ENCODE results near the gene CLCC1. TPM values are rescaled to one million over a fixed set of nuclear protein-coding genes. Genes with fewer than 3 reads are reported as not detected.

Gene CLCC1
- total and polyA plus RNA-seq, 2 donors from 2014 or later, result 10.7 to 32.1 TPM

GRCh38 chr1:108953452-108953851 lies 9.8 kb downstream of the CLCC1 start:
- intact Hi-C loops (cut with DNase I), result no loop called here
- H3K9ac ChIP-seq (ENCODE audit: low read length in 3 of 3), result no peak overlapping the region
- no peak overlapping the region for H3K4me3 ChIP-seq (ENCODE audit: low read length in 3 of 3)
- peaks cover 0 to under 1% (median 0%) of the 10 kb centered on the region in 3 donors for H3K4me1 ChIP-seq (ENCODE audit: control insufficient read depth in 2 of 3, insufficient read depth in 2 of 3, low read depth in 1 of 3, low read length in 3 of 3)
- peaks cover 0 to 2% (median 2%) of the 10 kb centered on the region in 3 donors for H3K36me3 ChIP-seq (ENCODE audit: control insufficient read depth in 2 of 3, insufficient read depth in 3 of 3, low read length in 3 of 3)
- H3K9me3 ChIP-seq (ENCODE audit: control insufficient read depth in 2 of 3, insufficient read depth in 1 of 3, low read length in 3 of 3), result no peaks in the 10 kb centered on the region
- FAIRE-seq (no peak), DNase-seq (no peak)
- H3K27ac ChIP-seq (ENCODE audit: low read depth in 2 of 2, low read length in 2 of 2), result no peak overlapping the region
- no peak for TF ChIP-seq CTCF (IDR thresholded peaks at IDR 0.05; ENCODE audit: borderline replicate concordance, extremely low read depth, insufficient read depth)
- no peaks in the 10 kb centered on the region for H3K27me3 ChIP-seq (ENCODE audit: control insufficient read depth, insufficient read depth, low read length)

GRCh38 chr1:108951242-108951641 lies 12.0 kb downstream of the CLCC1 start:
- no peaks in the 10 kb centered on the region for H3K9me3 ChIP-seq (ENCODE audit: control insufficient read depth in 2 of 3, insufficient read depth in 1 of 3, low read length in 3 of 3)
- no peak for DNase-seq
- no peaks in the 10 kb centered on the region for H3K27me3 ChIP-seq (ENCODE audit: control insufficient read depth, insufficient read depth, low read length)
- peaks cover 0 to 6% (median 0%) of the 10 kb centered on the region in 3 donors for H3K4me1 ChIP-seq (ENCODE audit: control insufficient read depth in 2 of 3, insufficient read depth in 2 of 3, low read depth in 1 of 3, low read length in 3 of 3)
- no peak overlapping the region for H3K4me3 ChIP-seq (ENCODE audit: low read length in 3 of 3)
- FAIRE-seq, result no peak
- H3K27ac ChIP-seq (ENCODE audit: low read depth in 2 of 2, low read length in 2 of 2), result no peak overlapping the region
- no peak overlapping the region for H3K9ac ChIP-seq (ENCODE audit: low read length in 3 of 3)
- peaks cover 0 to 2% (median 0%) of the 10 kb centered on the region in 3 donors for H3K36me3 ChIP-seq (ENCODE audit: control insufficient read depth in 2 of 3, insufficient read depth in 3 of 3, low read length in 3 of 3)
- TF ChIP-seq CTCF (IDR thresholded peaks at IDR 0.05; ENCODE audit: borderline replicate concordance, extremely low read depth, insufficient read depth), result no peak
- intact Hi-C loops (cut with DNase I), result no loop called here

GRCh38 chr1:108949044-108949443 lies 14.2 kb downstream of the CLCC1 start:
- DNase-seq, result no peak
- FAIRE-seq, result no peak
- intact Hi-C loops (cut with DNase I), result no loop called here
- TF ChIP-seq CTCF (IDR thresholded peaks at IDR 0.05; ENCODE audit: borderline replicate concordance, extremely low read depth, insufficient read depth), result no peak
- peaks cover 0 to 3% (median 0%) of the 10 kb centered on the region in 3 donors for H3K36me3 ChIP-seq (ENCODE audit: control insufficient read depth in 2 of 3, insufficient read depth in 3 of 3, low read length in 3 of 3)
- no peaks in the 10 kb centered on the region for H3K27me3 ChIP-seq (ENCODE audit: control insufficient read depth, insufficient read depth, low read length)
- H3K9me3 ChIP-seq (ENCODE audit: control insufficient read depth in 2 of 3, insufficient read depth in 1 of 3, low read length in 3 of 3), result no peaks in the 10 kb centered on the region
- no peak overlapping the region for H3K4me3 ChIP-seq (ENCODE audit: low read length in 3 of 3)
- H3K27ac ChIP-seq (ENCODE audit: low read depth in 2 of 2, low read length in 2 of 2), result no peak overlapping the region
- no peak overlapping the region for H3K9ac ChIP-seq (ENCODE audit: low read length in 3 of 3)
- H3K4me1 ChIP-seq (ENCODE audit: control insufficient read depth in 2 of 3, insufficient read depth in 2 of 3, low read depth in 1 of 3, low read length in 3 of 3), result peaks cover 0 to 6% (median 0%) of the 10 kb centered on the region in 3 donors

Measured in kidney (tissue), 14 donors.